ENCODE data around the gene RPL7A. TPM values are rescaled to one million over a fixed set of nuclear protein-coding genes. Genes with fewer than 3 reads are reported as not detected.

RPL7A gene
- total and polyA plus RNA-seq, 2 of the 13 experiments (the other 11 are each of a cell fraction or from before 2014, with no cell fraction given), result 2,401 to 2,938 TPM

DNA sequence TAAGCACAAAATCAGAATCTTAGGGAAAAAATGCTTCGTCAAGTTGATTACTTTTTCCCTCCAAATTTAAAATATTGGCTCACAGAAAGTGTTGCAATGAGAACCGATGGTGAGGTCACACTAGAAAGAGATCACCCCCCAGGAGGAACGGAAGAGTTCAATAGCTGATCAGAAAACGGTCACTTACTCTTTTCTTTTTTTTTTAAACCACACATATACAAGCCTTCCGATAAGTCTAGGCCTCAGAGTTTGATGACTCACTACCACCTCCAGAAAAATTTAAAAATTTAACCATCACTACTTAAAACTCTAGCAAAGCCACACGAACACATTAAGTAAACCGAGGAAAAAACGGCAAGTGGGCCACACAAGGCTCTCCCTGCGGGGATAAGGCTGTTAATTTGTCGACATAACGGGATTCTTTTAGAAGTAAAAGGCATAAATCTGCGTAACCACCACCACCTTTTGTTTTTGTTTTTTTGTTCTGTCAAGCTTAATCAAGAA lies 26.6 kb downstream of the RPL7A start (continued):
- TF ChIP-seq, protein P1, sequence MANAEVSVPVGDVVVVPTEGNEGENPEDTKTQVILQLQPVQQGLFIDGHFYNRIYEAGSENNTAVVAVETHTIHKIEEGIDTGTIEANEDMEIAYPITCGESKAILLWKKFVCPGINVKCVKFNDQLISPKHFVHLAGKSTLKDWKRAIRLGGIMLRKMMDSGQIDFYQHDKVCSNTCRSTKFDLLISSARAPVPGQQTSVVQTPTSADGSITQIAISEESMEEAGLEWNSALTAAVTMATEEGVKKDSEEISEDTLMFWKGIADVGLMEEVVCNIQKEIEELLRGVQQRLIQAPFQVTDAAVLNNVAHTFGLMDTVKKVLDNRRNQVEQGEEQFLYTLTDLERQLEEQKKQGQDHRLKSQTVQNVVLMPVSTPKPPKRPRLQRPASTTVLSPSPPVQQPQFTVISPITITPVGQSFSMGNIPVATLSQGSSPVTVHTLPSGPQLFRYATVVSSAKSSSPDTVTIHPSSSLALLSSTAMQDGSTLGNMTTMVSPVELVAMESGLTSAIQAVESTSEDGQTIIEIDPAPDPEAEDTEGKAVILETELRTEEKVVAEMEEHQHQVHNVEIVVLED (CRISPR knock-in tag; IDR thresholded peaks at IDR 0.05; ENCODE audit: borderline replicate concordance), result no peak
- TF ChIP-seq, protein P2, sequence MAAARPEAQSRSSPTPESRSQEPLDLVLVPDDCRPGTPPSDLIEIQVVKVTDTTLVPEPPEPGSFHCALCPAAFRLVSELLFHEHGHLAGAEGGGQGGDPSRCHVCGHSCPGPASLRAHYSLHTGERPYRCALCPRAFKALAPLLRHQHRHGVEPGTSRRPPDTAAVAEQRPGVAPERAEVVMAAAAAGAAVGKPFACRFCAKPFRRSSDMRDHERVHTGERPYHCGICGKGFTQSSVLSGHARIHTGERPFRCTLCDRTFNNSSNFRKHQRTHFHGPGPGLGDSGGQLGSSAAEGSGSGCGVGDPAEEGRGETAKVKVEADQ (CRISPR knock-in tag; IDR thresholded peaks at IDR 0.05; ENCODE audit: borderline replicate concordance), result no peak
- TF ChIP-seq REXO4 (CRISPR knock-in tag; IDR thresholded peaks at IDR 0.05; ENCODE audit: borderline replicate concordance) (no peak), FOXA3 (CRISPR knock-in tag; IDR thresholded peaks at IDR 0.05) (0 out of 2 replicates have a peak, but pooled peaks have one; percentile 3)

DNA sequence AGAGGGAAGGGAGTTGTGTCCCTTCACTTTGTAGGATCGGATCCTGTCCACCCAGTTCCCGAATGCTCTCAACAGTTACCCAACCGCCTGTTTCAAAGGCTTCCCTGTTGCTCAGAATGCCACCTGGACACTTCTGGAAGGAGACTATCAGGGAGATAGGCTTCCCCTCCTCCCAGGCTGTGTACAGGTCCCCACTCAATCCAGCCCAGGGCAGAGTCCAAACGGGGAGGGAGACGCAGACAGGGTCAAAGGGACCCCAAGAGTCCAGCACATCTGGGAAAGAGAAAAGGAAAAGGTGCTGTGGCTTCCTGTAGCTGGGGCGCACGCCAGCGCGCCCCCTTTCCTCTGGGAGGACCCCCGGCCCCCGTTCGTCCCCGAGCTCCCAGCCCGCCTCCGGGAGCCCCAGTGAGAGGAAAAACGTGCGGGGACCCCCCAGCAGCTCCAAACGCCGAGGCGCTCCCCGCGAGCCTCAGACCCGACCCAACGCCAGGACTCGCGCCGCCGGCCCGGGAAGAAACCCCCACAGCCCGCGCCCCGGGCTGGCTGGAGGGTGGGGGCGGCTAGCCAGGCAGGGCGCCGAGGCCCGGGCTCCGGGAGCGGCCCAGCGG lies 27.2 kb downstream of the RPL7A start:
- peaks cover 53% of the 10 kb centered on the region for H3K79me2 ChIP-seq (ENCODE audit: insufficient read depth, low read length)
- peak overlapping the region; percentile 66 to 86 (median 76) for H3K4me3 ChIP-seq (replicated peaks in 1 of 3; ENCODE audit: insufficient read depth in 1 of 3, low read depth in 2 of 3, low read length in 3 of 3)
- ChIA-PET CTCF (ENCODE audit: low intra/inter-chr PET ratio, low total read pairs) (no interaction called here), POLR2A (interaction anchor here (0.6 to 2.0 kb wide), 11 partner anchors 9 to 650 kb away, joined by 3 to 13 read pairs (median 4); partner anchors contain the start of genes BRD3OS, CACFD1, MED22 and RPL7A)
- FAIRE-seq (peak; percentile 75), ATAC-seq (peak; percentile 46), DNase-seq (ENCODE audit: low spot score) (peak; percentile 67)
- H2AFZ ChIP-seq (ENCODE audit: low read length), result no peak overlapping the region
- H3K36me3 ChIP-seq (replicated peaks in 1 of 2; ENCODE audit: control insufficient read depth in 1 of 2, insufficient read depth in 2 of 2, low read length in 2 of 2), result peaks cover 8 to 32% of the 10 kb centered on the region in 2 experiments; a peak in 4 of 5 replicates
- under 1% methylated on average over 8 of the region's 39 CpGs for WGBS (ENCODE audit: low lambda C conversion rate)
- peaks cover 49% of the 10 kb centered on the region for H4K20me1 ChIP-seq (ENCODE audit: insufficient read depth, low read length)
- peaks cover 78% of the 10 kb centered on the region for H3K4me1 ChIP-seq (ENCODE audit: insufficient read depth, low read length)
- H3K4me2 ChIP-seq (ENCODE audit: low read depth, low read length), result peak overlapping the region; percentile 73
- BruUV-seq (replicated peaks), result TSS peak; percentile 79
- intact Hi-C loops (cut with micrococcal nuclease; ENCODE audit: unreplicated experiment) (no loop called here), in situ Hi-C loops (cut with HindIII; ENCODE audit: extremely low pct_ligation_motif_present, low pct_unique_long_range_greater_than_20kb) (no loop called here)
- H3K27ac ChIP-seq (ENCODE audit: extremely low read length, insufficient read depth, low read length), result peak overlapping the region; percentile 97
- no peaks in the 10 kb centered on the region for H3K9me3 ChIP-seq (ENCODE audit: low read length)
- H3K9ac ChIP-seq (ENCODE audit: insufficient read depth, low read depth, low read length), result peak overlapping the region; percentile 99
- H3K27me3 ChIP-seq (ENCODE audit: control insufficient read depth in 1 of 2, insufficient read depth in 2 of 2, low read length in 2 of 2), result no peaks in the 10 kb centered on the region
- peak; percentile 54; the same call in 1 of the 2 replicates for TF ChIP-seq NR2C2 (CRISPR knock-in tag; IDR thresholded peaks at IDR 0.05; ENCODE audit: borderline replicate concordance)
- TF ChIP-seq CHD2 (IDR thresholded peaks at IDR 0.05; ENCODE audit: low read depth, low read length), result no peak
- TF ChIP-seq, protein P3, sequence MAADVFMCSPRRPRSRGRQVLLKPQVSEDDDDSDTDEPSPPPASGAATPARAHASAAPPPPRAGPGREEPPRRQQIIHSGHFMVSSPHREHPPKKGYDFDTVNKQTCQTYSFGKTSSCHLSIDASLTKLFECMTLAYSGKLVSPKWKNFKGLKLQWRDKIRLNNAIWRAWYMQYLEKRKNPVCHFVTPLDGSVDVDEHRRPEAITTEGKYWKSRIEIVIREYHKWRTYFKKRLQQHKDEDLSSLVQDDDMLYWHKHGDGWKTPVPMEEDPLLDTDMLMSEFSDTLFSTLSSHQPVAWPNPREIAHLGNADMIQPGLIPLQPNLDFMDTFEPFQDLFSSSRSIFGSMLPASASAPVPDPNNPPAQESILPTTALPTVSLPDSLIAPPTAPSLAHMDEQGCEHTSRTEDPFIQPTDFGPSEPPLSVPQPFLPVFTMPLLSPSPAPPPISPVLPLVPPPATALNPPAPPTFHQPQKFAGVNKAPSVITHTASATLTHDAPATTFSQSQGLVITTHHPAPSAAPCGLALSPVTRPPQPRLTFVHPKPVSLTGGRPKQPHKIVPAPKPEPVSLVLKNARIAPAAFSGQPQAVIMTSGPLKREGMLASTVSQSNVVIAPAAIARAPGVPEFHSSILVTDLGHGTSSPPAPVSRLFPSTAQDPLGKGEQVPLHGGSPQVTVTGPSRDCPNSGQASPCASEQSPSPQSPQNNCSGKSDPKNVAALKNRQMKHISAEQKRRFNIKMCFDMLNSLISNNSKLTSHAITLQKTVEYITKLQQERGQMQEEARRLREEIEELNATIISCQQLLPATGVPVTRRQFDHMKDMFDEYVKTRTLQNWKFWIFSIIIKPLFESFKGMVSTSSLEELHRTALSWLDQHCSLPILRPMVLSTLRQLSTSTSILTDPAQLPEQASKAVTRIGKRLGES (CRISPR knock-in tag; IDR thresholded peaks at IDR 0.05; ENCODE audit: borderline replicate concordance), result no peak
- TF ChIP-seq MTF1 (CRISPR knock-in tag; IDR thresholded peaks at IDR 0.05), result 0 out of 2 replicates have a peak, but pooled peaks have one; percentile 30
- no peak for TF ChIP-seq MTA1 (CRISPR knock-in tag; IDR thresholded peaks at IDR 0.05; ENCODE audit: borderline replicate concordance)
- TF ChIP-seq, protein P4, sequence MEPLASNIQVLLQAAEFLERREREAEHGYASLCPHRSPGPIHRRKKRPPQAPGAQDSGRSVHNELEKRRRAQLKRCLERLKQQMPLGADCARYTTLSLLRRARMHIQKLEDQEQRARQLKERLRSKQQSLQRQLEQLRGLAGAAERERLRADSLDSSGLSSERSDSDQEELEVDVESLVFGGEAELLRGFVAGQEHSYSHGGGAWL (CRISPR knock-in tag; IDR thresholded peaks at IDR 0.05), result no peak
- TF ChIP-seq ZNF296 (CRISPR knock-in tag; conservative IDR thresholded peaks at IDR 0.05), result no peak
- TF ChIP-seq, protein P5, sequence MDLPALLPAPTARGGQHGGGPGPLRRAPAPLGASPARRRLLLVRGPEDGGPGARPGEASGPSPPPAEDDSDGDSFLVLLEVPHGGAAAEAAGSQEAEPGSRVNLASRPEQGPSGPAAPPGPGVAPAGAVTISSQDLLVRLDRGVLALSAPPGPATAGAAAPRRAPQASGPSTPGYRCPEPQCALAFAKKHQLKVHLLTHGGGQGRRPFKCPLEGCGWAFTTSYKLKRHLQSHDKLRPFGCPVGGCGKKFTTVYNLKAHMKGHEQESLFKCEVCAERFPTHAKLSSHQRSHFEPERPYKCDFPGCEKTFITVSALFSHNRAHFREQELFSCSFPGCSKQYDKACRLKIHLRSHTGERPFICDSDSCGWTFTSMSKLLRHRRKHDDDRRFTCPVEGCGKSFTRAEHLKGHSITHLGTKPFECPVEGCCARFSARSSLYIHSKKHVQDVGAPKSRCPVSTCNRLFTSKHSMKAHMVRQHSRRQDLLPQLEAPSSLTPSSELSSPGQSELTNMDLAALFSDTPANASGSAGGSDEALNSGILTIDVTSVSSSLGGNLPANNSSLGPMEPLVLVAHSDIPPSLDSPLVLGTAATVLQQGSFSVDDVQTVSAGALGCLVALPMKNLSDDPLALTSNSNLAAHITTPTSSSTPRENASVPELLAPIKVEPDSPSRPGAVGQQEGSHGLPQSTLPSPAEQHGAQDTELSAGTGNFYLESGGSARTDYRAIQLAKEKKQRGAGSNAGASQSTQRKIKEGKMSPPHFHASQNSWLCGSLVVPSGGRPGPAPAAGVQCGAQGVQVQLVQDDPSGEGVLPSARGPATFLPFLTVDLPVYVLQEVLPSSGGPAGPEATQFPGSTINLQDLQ (CRISPR knock-in tag; IDR thresholded peaks at IDR 0.05), result no peak

Data from HepG2 (cell line).